ENCODE data around the gene MCM5.

Gene MCM5

DNA sequence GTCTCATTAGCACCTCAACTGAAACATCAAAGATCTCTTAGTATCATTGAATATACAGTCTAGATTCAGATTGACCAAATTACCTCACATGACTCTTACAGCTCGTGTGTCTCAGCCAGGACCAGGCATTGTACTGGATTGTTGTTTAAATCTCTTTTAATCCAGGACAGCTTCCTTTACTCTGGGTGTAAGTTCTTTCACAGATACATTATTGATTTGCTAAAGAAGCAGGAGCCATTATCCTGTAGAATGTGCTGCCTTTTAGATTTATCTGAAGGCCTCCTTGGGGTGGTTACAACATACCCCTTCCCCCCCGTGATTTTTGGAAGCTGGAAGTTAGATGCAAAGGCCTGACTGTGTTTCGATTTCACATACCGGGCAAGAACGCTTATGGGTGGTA lies 4.2 kb downstream of the MCM5 start:
- DNase-seq, result no peak

DNA sequence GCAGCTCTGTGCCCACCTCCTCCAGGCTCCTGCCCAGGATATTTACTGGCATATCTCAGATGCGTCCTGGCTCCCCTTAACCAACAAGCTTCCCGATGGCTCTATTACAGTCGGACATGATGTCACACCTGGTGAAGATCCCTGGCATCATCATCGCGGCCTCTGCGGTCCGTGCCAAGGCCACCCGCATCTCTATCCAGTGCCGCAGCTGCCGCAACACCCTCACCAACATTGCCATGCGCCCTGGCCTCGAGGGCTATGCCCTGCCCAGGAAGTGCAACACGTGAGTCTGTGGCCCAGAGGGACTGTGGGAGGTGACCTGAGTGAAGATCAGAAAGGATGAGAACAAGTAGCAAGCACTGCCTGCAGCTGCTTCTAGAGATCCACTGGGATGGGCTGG lies 6.5 kb downstream of the MCM5 start:
- no peak for DNase-seq

GRCh38 chr22:35407362-35407761 lies 7.4 kb downstream of the MCM5 start:
- DNase-seq, result no peak

GRCh38 chr22:35409783-35410662 lies 10.1 kb downstream of the MCM5 start:
- DNase-seq, result no peak

DNA sequence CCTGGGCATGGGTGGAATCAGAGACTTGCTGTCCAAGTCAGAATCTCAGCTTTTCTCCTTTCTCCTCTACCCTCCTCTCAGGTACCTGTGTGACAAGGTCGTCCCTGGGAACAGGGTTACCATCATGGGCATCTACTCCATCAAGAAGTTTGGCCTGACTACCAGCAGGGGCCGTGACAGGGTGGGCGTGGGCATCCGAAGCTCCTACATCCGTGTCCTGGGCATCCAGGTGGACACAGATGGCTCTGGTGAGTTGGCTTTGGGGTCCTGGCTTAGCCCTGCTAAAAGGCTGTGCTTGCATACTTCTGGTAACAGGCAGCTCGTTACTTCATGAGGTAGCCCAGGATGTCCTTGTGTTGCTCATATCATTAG lies 10.7 kb downstream of the MCM5 start:
- DNase-seq, result no peak

DNA sequence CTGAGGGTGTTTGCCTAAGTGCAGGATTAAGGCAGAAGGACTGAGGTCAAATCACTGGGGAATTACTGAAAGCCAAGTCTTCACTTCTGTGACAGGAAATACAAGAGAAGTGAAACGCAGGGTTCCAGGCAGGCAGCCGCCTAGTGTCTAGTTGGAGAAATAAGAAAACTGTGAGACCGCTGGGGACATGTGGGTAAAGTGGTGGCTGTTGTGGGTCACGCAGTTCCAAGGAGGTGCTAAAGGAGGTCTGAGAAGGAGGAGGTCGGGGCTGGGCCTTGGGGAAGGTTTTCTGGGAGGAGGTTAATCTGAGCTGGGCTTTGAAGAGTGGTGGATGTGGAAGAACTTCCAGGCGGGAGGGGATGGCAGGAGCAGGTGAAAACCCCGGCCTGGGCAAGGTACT lies 11.2 kb downstream of the MCM5 start:
- no peak for DNase-seq

DNA sequence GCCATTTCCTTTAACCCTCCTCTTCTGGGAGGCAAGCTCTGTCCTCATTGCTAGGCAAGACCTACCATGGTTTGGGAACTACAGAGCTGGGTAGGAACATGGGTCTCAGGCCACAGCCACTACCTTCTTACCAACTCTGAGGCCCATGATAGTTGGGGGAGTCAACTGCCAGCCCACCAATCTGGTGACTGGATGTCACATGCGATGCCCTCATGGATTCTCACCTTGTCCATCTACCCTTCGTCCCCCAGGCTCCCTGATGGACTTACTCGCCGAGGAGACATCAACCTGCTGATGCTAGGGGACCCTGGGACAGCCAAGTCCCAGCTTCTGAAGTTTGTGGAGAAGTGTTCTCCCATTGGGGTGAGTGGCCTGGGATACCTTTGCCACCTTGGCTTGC lies 13.7 kb downstream of the MCM5 start:
- DNase-seq, result no peak

DNA sequence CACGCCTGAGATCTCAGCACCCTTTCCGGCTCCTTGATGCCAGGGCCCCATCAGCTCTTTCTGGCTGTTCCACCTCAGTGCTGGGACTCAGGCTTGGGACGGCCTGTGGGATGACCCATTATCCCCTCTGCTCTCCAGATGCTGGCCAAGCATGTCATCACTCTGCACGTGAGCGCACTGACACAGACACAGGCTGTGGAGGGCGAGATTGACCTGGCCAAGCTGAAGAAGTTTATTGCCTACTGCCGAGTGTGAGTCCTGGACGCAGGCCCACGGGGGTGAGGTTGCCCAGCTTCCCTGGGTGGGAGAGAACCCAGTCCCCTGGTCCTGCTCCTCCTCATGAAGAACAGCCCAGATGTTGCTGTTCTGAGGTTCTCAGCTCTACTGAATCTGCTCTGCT lies 17.7 kb downstream of the MCM5 start:
- no peak for DNase-seq

GRCh38 chr22:35418088-35418487 lies 18.1 kb downstream of the MCM5 start:
- DNase-seq, result no peak

DNA sequence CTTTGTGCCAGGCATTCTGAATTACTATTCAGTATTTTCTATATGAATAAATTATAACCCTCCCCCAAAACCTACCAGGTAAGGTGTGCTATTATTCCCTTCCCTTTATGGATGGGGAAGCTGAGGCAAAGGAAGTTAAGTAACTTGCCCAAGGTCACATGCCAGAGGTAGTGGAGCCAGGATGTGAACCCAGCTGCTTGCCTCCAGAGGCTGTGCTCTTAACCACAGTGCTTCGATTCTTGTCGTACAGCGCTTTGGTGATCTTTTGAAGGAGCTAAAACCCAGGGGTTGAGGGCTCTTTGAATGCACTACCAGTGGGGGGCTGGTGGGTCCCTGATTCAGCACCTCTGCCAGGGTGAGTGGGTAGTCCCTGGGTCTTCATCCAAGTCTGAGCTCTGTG lies 18.8 kb downstream of the MCM5 start:
- no peak for DNase-seq

GRCh38 chr22:35419756-35420155 lies 19.8 kb downstream of the MCM5 start:
- no peak for DNase-seq

GRCh38 chr22:35421121-35421520 lies 21.2 kb downstream of the MCM5 start:
- DNase-seq, result no peak

DNA sequence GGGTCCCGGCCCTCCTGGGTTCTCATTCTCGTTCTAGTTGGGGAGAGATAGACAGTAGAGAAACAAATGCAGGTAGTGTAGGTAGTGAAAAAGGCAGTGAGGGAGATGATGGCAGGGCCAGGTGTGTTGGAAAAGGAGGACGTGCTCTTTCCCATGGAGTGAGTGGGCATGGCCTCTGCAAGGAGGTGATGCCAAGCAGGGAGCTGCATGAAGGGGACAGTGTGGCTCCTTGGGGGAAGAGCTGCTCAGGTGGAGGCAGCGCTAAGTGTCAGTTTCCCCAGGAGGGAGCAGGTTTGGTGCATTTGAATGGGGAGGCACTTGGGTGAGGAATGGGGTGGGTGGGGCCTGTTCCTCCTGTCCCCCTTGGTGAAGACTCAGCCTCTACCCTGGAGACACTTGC lies 22.2 kb downstream of the MCM5 start:
- DNase-seq, result no peak

- no peak for DNase-seq
Measured at GRCh38 chr22:35422936-35423335, 23.0 kb downstream of the MCM5 start.

GRCh38 chr22:35424081-35424480 lies 24.1 kb downstream of the MCM5 start:
- DNase-seq, result no peak

GRCh38 chr22:35424761-35425160 lies 24.8 kb downstream of the MCM5 start:
- DNase-seq, result no peak

DNA sequence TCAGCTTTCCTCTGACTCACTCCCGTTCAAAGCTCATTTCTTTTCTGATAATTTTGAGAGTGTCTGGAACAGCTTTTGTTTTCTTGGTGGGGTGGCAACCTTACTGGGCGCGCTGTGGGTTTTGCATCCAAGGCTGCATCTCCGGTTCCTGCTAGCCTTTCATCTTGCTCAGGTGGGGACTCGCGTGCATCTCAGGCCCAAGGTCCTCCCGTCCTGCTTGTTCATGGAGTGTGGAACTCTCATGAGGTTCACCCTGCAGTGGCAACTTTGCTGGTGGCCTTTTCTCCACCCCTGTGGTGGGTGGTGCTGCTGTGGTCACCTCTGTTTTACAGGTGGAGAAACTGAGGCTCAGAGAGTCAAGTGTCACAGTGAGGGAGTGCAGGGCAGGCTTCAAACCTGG lies 25.6 kb downstream of the MCM5 start:
- DNase-seq, result no peak

GRCh38 chr22:35425971-35426800 lies 26.2 kb downstream of the MCM5 start:
- no peak for DNase-seq

GRCh38 chr22:35426801-35427140 lies 26.8 kb downstream of the MCM5 start:
- DNase-seq, result peak; percentile 11

DNA sequence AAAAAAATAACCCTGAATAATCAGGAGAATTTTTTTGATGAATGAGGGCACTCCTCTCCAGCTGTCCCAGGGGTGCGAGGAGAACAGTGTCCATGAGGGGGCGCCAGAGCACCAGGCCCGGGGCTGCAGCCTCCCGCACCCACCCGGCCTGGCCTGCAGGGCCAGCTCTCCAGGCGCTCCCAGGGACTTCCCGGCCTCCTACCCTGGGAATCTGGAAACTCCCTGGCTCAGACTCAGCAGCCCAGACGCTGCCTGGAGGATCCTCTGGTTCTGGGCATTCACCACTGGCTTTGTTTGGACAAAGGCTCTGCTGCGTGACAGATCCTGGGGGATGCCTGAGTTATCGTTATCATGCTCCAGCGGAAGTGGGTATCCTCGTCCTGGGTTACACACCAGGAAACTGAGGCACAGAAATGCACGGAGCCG lies 31.0 kb downstream of the MCM5 start:
- peak; percentile 58 for DNase-seq

GRCh38 chr22:35431483-35432227 lies 31.7 kb downstream of the MCM5 start:
- no peak for DNase-seq

GRCh38 chr22:35432228-35432905 lies 32.4 kb downstream of the MCM5 start:
- no peak for DNase-seq
